Measurements from ENCODE around the gene KPNA6. TPM values are rescaled to one million over a fixed set of nuclear protein-coding genes. Genes with fewer than 3 reads are reported as not detected.

The KPNA6 gene
- total and polyA plus RNA-seq, 2 donors: 10.0 to 17.1 TPM

DNA sequence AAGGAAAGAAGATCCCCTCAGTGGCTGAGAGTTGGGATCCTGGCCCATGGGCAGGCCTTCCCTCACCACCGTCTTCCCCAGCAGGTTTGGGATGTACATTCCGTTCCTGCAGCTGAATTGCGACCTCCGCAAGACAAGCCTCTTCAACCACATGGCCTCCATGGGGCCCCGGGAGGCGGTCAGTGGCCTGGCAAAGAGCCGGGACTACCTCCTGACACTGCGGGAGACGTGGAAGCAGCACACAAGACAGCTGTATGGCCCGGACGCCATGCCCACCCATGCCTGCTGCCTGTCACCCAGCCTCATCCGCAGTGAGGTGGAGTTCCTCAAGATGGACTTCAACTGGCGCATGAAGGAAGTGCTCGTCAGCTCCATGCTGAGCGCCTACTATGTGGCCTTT is 16.3 kb upstream of the KPNA6 start:
- WGBS: 98% methylated on average over 15 of the region's 15 CpGs
- no peak for DNase-seq (ENCODE audit: low read depth in 6 of 9, low spot score in 9 of 9)

DNA sequence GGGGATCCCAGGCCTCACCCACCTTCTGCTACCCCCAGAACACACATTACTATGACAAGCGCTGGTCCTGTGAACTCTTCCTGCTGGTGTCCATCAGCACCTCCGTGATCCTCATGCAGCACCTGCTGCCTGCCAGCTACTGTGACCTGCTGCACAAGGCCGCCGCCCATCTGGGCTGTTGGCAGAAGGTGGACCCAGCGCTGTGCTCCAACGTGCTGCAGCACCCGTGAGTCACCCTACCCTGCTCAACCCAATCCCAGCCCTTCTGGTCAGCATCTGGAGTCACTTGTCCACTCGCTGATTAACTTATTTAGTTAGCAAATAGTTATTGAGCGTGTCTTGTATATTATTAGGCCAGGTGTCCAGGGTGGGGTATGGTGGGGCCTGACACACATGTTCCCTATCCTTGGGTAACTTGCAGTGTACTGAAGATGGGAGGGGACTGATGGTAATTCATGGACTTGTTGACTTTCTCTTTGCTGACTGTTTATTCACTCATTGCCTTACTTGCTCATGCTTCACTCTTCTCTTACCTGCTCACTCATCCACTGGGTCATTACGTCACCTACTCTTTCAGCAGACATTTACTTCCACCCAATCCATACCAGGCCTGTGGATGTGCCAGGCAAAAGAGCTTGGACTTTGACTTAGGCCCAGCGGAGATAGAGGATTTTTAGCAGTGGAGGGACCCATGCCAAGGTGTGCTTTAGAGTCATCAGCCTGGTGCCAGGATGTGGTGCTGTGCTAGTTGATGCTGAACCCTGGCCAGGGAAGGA is 12.9 kb upstream of the KPNA6 start:
- DNase-seq (ENCODE audit: low read depth in 6 of 9, low spot score in 9 of 9): no peak
- Histone ChIP-seq H3K27ac (ENCODE audit: low read depth in 1 of 2, low read length in 1 of 2) (no peak overlapping the region), H3K4me3 (ENCODE audit: low read length in 2 of 2) (no peak overlapping the region), H3K36me3 (ENCODE audit: control insufficient read depth in 2 of 2, insufficient read depth in 2 of 2, low read length in 1 of 2) (peaks cover 69 to 76% of the 10 kb centered on the region in 2 donors), H3K4me1 (ENCODE audit: control insufficient read depth in 2 of 2, insufficient read depth in 2 of 2, low read length in 2 of 2) (no peaks in the 10 kb centered on the region), H3K27me3 (ENCODE audit: control insufficient read depth in 2 of 2, insufficient read depth in 1 of 2, low read length in 1 of 2) (no peaks in the 10 kb centered on the region), H3K9me3 (ENCODE audit: control insufficient read depth in 2 of 2, insufficient read depth in 1 of 2, low read length in 1 of 2) (no peaks in the 10 kb centered on the region)
- 97% methylated on average over 11 of the region's 11 CpGs for WGBS

More for the DNA sequence above, 16.3 kb upstream of the KPNA6 start:
- Histone ChIP-seq H3K36me3 (ENCODE audit: control insufficient read depth in 2 of 2, insufficient read depth in 2 of 2, low read length in 1 of 2) (peaks cover 65 to 70% of the 10 kb centered on the region in 2 donors), H3K27ac (ENCODE audit: low read depth in 1 of 2, low read length in 1 of 2) (no peak overlapping the region), H3K27me3 (ENCODE audit: control insufficient read depth in 2 of 2, insufficient read depth in 1 of 2, low read length in 1 of 2) (no peaks in the 10 kb centered on the region), H3K4me3 (ENCODE audit: low read length in 2 of 2) (no peak overlapping the region), H3K4me1 (ENCODE audit: control insufficient read depth in 2 of 2, insufficient read depth in 2 of 2, low read length in 2 of 2) (no peaks in the 10 kb centered on the region), H3K9me3 (ENCODE audit: control insufficient read depth in 2 of 2, insufficient read depth in 1 of 2, low read length in 1 of 2) (no peaks in the 10 kb centered on the region)

DNA sequence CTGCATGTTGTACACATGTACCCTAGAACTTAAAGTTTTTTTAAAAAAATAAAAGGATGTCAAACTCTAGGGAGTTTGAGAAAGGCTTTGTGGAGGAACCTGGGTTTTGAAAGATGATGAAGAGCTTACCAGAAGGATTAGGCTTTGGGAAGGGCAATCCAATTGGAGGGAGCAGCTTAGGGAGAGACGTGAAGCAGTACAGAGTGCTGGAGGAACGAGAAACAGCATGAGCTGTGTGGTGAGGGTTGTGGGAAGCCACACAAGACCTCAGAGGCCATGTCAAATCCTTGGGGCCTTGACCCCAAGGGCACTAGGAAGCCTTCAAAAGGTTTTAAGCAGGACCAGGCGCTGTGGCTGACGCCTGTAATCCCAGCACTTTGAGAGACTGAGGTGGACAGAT is 8.4 kb upstream of the KPNA6 start:
- H3K9me3 ChIP-seq (ENCODE audit: control insufficient read depth in 2 of 2, insufficient read depth in 1 of 2, low read length in 1 of 2): no peaks in the 10 kb centered on the region
- no peak for DNase-seq (ENCODE audit: low read depth in 6 of 9, low spot score in 9 of 9)
- H3K4me3 ChIP-seq (ENCODE audit: low read length in 2 of 2): no peak overlapping the region
- H3K36me3 ChIP-seq (ENCODE audit: control insufficient read depth in 2 of 2, insufficient read depth in 2 of 2, low read length in 1 of 2): peaks cover 62 to 71% of the 10 kb centered on the region in 2 donors
- no peaks in the 10 kb centered on the region for H3K27me3 ChIP-seq (ENCODE audit: control insufficient read depth in 2 of 2, insufficient read depth in 1 of 2, low read length in 1 of 2)
- H3K4me1 ChIP-seq (ENCODE audit: control insufficient read depth in 2 of 2, insufficient read depth in 2 of 2, low read length in 2 of 2): no peaks in the 10 kb centered on the region
- 97% methylated on average over 4 of the region's 4 CpGs for WGBS
- no peak overlapping the region for H3K27ac ChIP-seq (ENCODE audit: low read depth in 1 of 2, low read length in 1 of 2)

DNA sequence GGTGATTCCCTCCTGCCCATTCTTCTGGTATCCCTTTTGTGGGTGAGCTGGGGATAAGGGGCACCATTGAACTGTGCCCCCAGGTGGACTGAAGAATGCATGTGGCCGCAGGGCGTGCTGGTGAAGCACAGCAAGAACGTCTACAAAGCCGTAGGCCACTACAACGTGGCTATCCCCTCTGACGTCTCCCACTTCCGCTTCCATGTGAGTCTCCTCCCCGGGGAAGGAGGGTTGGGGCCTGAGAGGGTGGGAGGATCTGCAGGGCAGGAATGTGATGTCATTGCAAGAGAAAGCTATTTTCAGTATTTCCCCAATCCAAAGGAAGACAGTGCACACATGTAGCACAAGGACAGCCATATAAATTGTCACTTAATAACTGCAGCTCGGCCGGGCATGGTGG is 7.5 kb upstream of the KPNA6 start:
- H3K27ac ChIP-seq (ENCODE audit: low read depth in 1 of 2, low read length in 1 of 2): no peak overlapping the region
- H3K9me3 ChIP-seq (ENCODE audit: control insufficient read depth in 2 of 2, insufficient read depth in 1 of 2, low read length in 1 of 2): no peaks in the 10 kb centered on the region
- H3K4me3 ChIP-seq (ENCODE audit: low read length in 2 of 2): no peak overlapping the region
- WGBS: 97% methylated on average over 10 of the region's 10 CpGs
- H3K27me3 ChIP-seq (ENCODE audit: control insufficient read depth in 2 of 2, insufficient read depth in 1 of 2, low read length in 1 of 2): no peaks in the 10 kb centered on the region
- H3K36me3 ChIP-seq (ENCODE audit: control insufficient read depth in 2 of 2, insufficient read depth in 2 of 2, low read length in 1 of 2): peaks cover 53 to 61% of the 10 kb centered on the region in 2 donors
- H3K4me1 ChIP-seq (ENCODE audit: control insufficient read depth in 2 of 2, insufficient read depth in 2 of 2, low read length in 2 of 2): no peaks in the 10 kb centered on the region
- no peak for DNase-seq (ENCODE audit: low read depth in 6 of 9, low spot score in 9 of 9)

DNA sequence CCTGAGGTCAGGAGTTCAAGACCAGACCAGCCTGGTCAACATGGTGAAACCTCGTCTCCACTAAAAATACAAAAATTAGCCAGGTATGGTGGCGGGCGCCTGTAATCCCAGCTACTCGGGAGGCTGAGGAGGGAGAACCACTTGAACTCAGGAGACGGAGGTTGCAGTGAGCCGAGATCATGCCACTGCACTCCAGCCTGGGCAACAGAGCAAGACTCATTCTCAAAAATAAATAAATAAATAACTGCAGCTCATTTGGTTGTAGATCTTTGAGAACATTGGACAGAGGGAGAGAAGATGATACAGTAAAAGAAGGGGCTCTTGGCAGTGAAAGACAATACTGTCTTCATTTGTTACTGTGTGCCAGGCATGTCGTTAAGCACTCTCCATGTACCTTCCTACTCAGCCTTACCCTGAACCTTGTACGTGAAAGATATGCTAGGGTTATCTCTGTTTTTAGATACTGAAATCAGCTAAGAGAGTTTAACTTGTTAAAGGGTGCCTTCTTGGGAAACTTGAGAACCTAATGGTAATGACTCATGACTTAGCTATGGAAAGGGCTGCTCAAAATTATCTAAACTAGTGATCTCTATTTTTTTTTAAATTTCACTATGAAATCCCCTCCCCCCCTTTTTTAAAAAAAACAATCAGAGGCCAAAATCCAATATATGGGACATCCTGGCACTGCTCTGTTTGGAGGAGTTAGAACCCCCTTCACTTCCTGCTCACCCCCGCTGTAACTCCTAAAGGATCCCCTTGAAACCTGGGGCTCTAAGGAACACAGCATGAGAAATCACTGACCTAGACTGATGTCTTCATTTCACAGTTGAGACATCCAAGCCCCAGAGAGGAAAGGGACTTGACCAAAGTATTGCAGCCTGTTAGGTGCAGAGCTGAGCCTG is 6.8 kb upstream of the KPNA6 start:
- no peak for DNase-seq (ENCODE audit: low read depth in 6 of 9, low spot score in 9 of 9)
- Histone ChIP-seq H3K4me1 (ENCODE audit: control insufficient read depth in 2 of 2, insufficient read depth in 2 of 2, low read length in 2 of 2) (no peaks in the 10 kb centered on the region), H3K27ac (ENCODE audit: low read depth in 1 of 2, low read length in 1 of 2) (no peak overlapping the region), H3K36me3 (ENCODE audit: control insufficient read depth in 2 of 2, insufficient read depth in 2 of 2, low read length in 1 of 2) (peaks cover 46 to 54% of the 10 kb centered on the region in 2 donors), H3K27me3 (ENCODE audit: control insufficient read depth in 2 of 2, insufficient read depth in 1 of 2, low read length in 1 of 2) (no peaks in the 10 kb centered on the region), H3K4me3 (ENCODE audit: low read length in 2 of 2) (no peak overlapping the region), H3K9me3 (ENCODE audit: control insufficient read depth in 2 of 2, insufficient read depth in 1 of 2, low read length in 1 of 2) (no peaks in the 10 kb centered on the region)
- WGBS: 97% methylated on average over 9 of the region's 9 CpGs

DNA sequence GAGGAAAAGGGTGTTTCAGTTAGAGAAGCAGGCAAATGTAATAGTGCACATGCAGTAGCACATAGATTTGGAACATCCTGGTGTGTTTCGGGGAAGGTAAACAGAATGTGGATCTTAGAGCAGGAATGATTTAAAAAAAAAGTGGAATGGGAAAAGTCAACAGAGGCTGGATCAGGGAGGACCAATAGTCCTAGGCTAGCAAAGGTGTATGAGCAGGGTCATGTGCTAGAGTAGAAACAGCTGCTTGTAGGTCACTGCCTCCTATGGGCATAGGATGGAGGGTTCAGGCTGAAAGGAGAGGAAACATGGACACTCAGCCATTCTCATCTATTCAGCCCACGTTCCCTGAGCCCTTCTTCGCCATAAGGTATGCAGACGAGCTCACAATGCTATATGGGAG is 3.7 kb upstream of the KPNA6 start:
- peaks cover 26 to 35% of the 10 kb centered on the region in 2 donors for H3K36me3 ChIP-seq (ENCODE audit: control insufficient read depth in 2 of 2, insufficient read depth in 2 of 2, low read length in 1 of 2)
- 96% methylated on average over 4 of the region's 4 CpGs for WGBS
- H3K27me3 ChIP-seq (ENCODE audit: control insufficient read depth in 2 of 2, insufficient read depth in 1 of 2, low read length in 1 of 2): no peaks in the 10 kb centered on the region
- H3K4me3 ChIP-seq (ENCODE audit: low read length in 2 of 2): no peak overlapping the region
- H3K27ac ChIP-seq (ENCODE audit: low read depth in 1 of 2, low read length in 1 of 2): no peak overlapping the region
- H3K4me1 ChIP-seq (ENCODE audit: control insufficient read depth in 2 of 2, insufficient read depth in 2 of 2, low read length in 2 of 2): peaks cover 0 to 8% of the 10 kb centered on the region in 2 donors
- H3K9me3 ChIP-seq (ENCODE audit: control insufficient read depth in 2 of 2, insufficient read depth in 1 of 2, low read length in 1 of 2): peaks cover 0 to 5% of the 10 kb centered on the region in 2 donors
- no peak for DNase-seq (ENCODE audit: low read depth in 6 of 9, low spot score in 9 of 9)

DNA sequence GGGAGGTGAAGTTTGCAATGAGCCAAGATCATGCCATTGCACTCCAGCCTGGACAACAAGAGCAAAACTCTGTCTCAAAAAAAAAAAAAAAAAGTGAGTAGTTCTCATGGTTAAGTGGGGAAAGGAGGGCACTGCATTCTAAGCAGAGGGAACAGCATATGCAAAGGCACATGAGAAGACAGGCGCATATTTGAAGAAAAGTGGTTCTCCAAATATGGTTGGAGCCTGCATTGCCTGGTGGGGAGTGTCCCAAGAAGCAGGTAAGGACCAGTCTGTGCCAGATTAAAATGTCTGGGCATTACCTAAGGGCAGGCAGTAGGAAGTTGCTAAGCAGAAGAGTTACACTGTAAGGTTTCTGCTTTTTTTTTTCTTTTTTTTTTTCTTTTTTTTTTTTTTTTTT is 2.5 kb upstream of the KPNA6 start:
- peaks cover 17 to 24% of the 10 kb centered on the region in 2 donors for H3K36me3 ChIP-seq (ENCODE audit: control insufficient read depth in 2 of 2, insufficient read depth in 2 of 2, low read length in 1 of 2)
- DNase-seq (ENCODE audit: low read depth in 6 of 9, low spot score in 9 of 9): no peak
- no peak overlapping the region for H3K27ac ChIP-seq (ENCODE audit: low read depth in 1 of 2, low read length in 1 of 2)
- no peaks in the 10 kb centered on the region for H3K27me3 ChIP-seq (ENCODE audit: control insufficient read depth in 2 of 2, insufficient read depth in 1 of 2, low read length in 1 of 2)
- WGBS: 98% methylated on average over 1 of the region's 1 CpG
- H3K9me3 ChIP-seq (ENCODE audit: control insufficient read depth in 2 of 2, insufficient read depth in 1 of 2, low read length in 1 of 2): peaks cover 0 to 5% of the 10 kb centered on the region in 2 donors
- H3K4me1 ChIP-seq (ENCODE audit: control insufficient read depth in 2 of 2, insufficient read depth in 2 of 2, low read length in 2 of 2): peaks cover 0 to 16% of the 10 kb centered on the region in 2 donors
- H3K4me3 ChIP-seq (ENCODE audit: low read length in 2 of 2): no peak overlapping the region

DNA sequence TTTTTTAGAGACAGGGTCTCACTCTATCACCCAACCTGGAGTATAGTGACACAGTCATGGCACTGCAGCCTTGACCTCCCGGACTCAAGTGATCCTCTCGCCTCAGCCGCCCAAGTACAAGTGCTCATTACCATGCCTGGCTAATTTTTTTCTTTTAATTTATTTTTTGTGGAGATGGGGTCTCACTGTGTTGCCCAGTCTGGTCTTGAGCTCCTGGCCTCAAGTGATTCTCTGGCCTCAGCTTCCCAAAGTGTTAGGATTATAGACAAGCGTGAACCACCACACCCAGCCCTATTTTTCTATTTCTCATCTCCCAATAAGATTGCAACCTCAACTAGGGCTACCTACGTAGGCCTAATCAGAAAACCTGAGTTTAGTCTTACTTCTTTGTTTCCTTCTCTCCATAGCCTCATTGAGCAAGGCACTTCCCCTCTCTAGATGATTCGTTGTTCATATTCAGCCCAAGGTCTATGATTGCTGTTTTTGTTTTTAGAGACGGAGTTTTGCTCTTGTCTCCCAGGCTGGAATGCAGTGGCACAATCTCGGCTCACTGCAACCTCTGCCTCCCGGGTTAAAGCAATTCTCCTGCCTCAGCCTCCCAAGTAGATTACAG is 1.1 kb upstream of the KPNA6 start:
- no peak for DNase-seq (ENCODE audit: low read depth in 6 of 9, low spot score in 9 of 9)
- H3K27ac ChIP-seq (ENCODE audit: low read depth in 1 of 2, low read length in 1 of 2): no peak overlapping the region
- H3K4me3 ChIP-seq (ENCODE audit: low read length in 2 of 2): no peak overlapping the region
- no peaks in the 10 kb centered on the region for H3K27me3 ChIP-seq (ENCODE audit: control insufficient read depth in 2 of 2, insufficient read depth in 1 of 2, low read length in 1 of 2)
- peaks cover 2 to 16% of the 10 kb centered on the region in 2 donors for H3K4me1 ChIP-seq (ENCODE audit: control insufficient read depth in 2 of 2, insufficient read depth in 2 of 2, low read length in 2 of 2)
- peaks cover 0 to 5% of the 10 kb centered on the region in 2 donors for H3K9me3 ChIP-seq (ENCODE audit: control insufficient read depth in 2 of 2, insufficient read depth in 1 of 2, low read length in 1 of 2)
- peaks cover 12 to 13% of the 10 kb centered on the region in 2 donors for H3K36me3 ChIP-seq (ENCODE audit: control insufficient read depth in 2 of 2, insufficient read depth in 2 of 2, low read length in 1 of 2)
- WGBS: 96% methylated on average over 9 of the region's 9 CpGs
